Measurements from ENCODE around the gene LPCAT1. TPM values are rescaled to one million over a fixed set of nuclear protein-coding genes. Genes with fewer than 3 reads are reported as not detected.

LPCAT1 gene
- total RNA-seq, 1 donor from 2014 or later, result 475 TPM

GRCh38 chr5:1448511-1449011, 75.2 kb downstream of the LPCAT1 start:
- intact Hi-C loops (cut with DNase I), result no loop called here
- Histone ChIP-seq H3K27me3 (ENCODE audit: low read depth) (peaks cover 44% of the 10 kb centered on the region), H3K4me1 (peaks cover 15% of the 10 kb centered on the region), H3K27ac (no peak overlapping the region), H3K9me3 (peaks cover 3% of the 10 kb centered on the region), H3K4me3 (no peak overlapping the region), H3K36me3 (no peaks in the 10 kb centered on the region)
- ATAC-seq (no peak), DNase-seq (no peak)
- no peak for TF ChIP-seq CTCF (IDR thresholded peaks at IDR 0.05)

GRCh38 chr5:1447671-1448361, 75.9 kb downstream of the LPCAT1 start:
- peaks cover 50% of the 10 kb centered on the region for H3K27me3 ChIP-seq (ENCODE audit: low read depth)
- H3K27ac ChIP-seq, result no peak overlapping the region
- no peaks in the 10 kb centered on the region for H3K36me3 ChIP-seq
- ATAC-seq (no peak), DNase-seq (no peak)
- H3K9me3 ChIP-seq, result no peaks in the 10 kb centered on the region
- intact Hi-C loops (cut with DNase I), result no loop called here
- no peak for TF ChIP-seq CTCF (IDR thresholded peaks at IDR 0.05)
- H3K4me3 ChIP-seq, result no peak overlapping the region
- H3K4me1 ChIP-seq, result peaks cover 15% of the 10 kb centered on the region

GRCh38 chr5:1446602-1447343, 77.0 kb downstream of the LPCAT1 start:
- no peak for TF ChIP-seq CTCF (IDR thresholded peaks at IDR 0.05)
- no peak overlapping the region for H3K27ac ChIP-seq
- H3K4me1 ChIP-seq, result peaks cover 15% of the 10 kb centered on the region
- H3K27me3 ChIP-seq (ENCODE audit: low read depth), result peaks cover 60% of the 10 kb centered on the region
- intact Hi-C loops (cut with DNase I), result no loop called here
- no peaks in the 10 kb centered on the region for H3K9me3 ChIP-seq
- no peak for DNase-seq
- no peak overlapping the region for H3K4me3 ChIP-seq
- no peaks in the 10 kb centered on the region for H3K36me3 ChIP-seq
- no peak for ATAC-seq

- TF ChIP-seq CTCF (IDR thresholded peaks at IDR 0.05), result no peak
- Histone ChIP-seq H3K27ac (no peak overlapping the region), H3K4me1 (peaks cover 15% of the 10 kb centered on the region), H3K27me3 (ENCODE audit: low read depth) (peaks cover 64% of the 10 kb centered on the region), H3K36me3 (no peaks in the 10 kb centered on the region), H3K4me3 (peak overlapping the region; percentile 27), H3K9me3 (no peaks in the 10 kb centered on the region)
- ATAC-seq, result peak; percentile 8 to 25
- intact Hi-C loops (cut with DNase I), result no loop called here
- DNase-seq, result no peak
These were observed 77.8 kb downstream of the LPCAT1 start for GRCh38 chr5:1445689-1446601.

GRCh38 chr5:1445313-1445688, 78.5 kb downstream of the LPCAT1 start, which contains the start of gene SLC6A3:
TSS of gene SLC6A3 (minus strand) at chr5:1445440. CDS start at chr5:1443197, 2,243 bp downstream.
- no peak for DNase-seq
- peaks cover 64% of the 10 kb centered on the region for H3K27me3 ChIP-seq (ENCODE audit: low read depth)
- no peak within 1 kb of the TSS for H3K27ac ChIP-seq
- no peaks in the 10 kb centered on the region for H3K9me3 ChIP-seq
- intact Hi-C loops (cut with DNase I), result no loop called here
- ATAC-seq, result peak; percentile 22 to 67
- no peak for TF ChIP-seq CTCF (IDR thresholded peaks at IDR 0.05)
- peak within 1 kb of the TSS; percentile 27 for H3K4me3 ChIP-seq
- H3K4me1 ChIP-seq, result peaks cover 15% of the 10 kb centered on the region
- H3K36me3 ChIP-seq, result no peaks in the 10 kb centered on the region

Measured in lower lobe of right lung (tissue), 2 donors.